ENCODE measurements around the gene DTD1.

The DTD1 gene, protein sequence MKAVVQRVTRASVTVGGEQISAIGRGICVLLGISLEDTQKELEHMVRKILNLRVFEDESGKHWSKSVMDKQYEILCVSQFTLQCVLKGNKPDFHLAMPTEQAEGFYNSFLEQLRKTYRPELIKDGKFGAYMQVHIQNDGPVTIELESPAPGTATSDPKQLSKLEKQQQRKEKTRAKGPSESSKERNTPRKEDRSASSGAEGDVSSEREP

DNA sequence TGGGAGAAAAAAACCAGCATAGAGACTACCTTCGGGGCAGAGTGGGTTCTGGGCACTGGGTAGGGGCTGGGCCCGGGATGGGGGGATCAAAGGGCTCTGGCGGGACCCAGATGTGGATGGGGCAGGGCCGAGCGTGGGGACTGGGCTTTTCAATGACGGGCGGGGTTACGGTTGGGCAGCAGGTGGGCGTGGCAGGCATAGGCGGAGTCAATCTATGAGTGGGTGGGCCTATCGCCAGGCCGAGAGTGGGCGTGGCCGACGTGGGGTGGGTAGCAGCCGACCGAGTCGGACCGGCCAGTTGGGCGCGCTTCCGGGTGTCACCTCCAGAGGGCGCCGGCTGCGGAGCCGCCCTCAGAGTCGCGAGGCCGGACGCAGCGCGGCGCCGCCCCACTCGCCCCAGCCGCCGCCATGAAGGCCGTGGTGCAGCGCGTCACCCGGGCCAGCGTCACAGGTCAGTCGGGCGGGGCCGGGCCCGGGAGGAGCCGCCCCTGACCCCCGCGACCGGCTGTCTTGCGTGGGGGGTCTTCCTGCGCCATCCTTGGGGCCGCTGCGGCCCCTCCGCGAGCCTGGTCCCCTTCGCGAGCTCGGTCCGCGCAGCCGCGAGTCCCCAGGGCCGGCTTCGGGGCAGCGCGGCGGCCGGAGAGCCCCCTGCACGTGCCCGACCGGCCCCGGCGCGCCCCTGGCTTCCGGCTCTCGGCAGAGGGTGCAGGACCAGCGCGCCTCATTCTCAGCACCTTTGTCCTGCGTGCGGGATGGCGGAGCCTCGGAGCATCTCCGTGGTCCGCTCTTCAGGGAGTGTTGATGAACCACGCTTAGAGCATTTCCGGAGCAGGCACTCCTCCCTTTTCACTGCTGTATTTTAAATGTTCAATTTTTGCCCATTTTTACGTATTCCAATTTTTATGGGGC lies at the start of gene DTD1:
DTD1 (plus strand) TSS at position 390 of the 909 bp plus-strand sequence; CDS start at position 409, 19 bp downstream.
- DNase-seq: peak; percentile 9

DNA sequence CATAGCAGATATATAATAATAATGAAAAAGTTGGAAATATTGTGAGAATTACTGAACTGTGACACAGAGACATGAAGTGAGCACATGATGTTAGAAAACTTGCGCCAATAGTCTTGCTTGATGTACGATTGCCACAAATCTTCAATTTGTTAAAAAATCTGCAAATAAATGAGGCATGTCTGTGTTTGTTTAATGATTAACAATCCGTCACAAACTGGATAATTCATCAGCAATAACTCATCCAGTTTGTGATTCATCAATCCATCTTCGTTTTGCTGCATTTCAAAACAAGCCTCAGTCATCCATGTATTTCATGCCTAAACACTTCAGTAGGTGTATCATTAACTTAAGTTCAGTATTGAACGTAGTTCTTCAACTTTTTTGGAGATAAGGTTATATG lies 46.1 kb upstream of the DTD1 start:
- no peak for DNase-seq

GRCh38 chr20:18543216-18543615 lies 44.6 kb upstream of the DTD1 start:
- DNase-seq: no peak

DNA sequence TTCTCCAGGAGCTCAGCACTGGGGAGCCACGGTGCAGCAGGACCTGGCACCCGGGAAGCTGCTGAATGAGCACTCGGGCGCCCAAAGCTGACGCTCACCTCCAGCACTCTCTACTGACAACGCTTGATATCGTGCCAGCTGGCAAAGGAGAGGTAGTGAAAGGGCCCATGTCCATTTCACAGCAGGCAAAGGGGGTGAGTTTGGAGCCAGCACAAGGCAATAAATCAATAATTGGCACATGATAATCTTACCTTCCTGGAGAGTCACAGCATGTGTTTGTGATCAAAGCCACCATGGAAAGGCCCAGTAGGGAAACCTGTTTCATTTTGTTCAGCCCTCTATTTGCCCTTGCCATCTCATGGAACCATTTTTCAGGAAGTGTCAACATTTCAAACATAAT lies 43.9 kb upstream of the DTD1 start:
- DNase-seq: no peak

DNA sequence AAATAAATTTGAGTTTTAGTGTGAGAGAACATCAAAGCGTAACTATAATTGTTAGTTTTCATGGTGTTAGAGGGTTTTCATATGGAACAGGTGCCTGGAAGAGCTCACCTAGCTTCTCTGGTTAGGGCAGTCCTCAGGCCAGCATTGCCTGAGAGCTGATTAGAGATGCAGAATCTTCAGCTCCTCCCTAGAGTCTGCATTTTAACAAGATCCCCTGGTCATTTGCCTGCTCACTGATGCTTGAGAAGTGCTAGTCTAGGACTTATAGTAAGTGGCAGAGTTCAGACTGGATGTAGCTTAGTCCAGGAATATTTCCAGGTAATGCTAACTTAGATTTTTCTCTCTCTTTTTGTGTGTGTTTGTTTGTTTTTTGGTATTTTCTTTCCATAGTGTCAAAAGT lies 42.3 kb upstream of the DTD1 start:
- no peak for DNase-seq

DNA sequence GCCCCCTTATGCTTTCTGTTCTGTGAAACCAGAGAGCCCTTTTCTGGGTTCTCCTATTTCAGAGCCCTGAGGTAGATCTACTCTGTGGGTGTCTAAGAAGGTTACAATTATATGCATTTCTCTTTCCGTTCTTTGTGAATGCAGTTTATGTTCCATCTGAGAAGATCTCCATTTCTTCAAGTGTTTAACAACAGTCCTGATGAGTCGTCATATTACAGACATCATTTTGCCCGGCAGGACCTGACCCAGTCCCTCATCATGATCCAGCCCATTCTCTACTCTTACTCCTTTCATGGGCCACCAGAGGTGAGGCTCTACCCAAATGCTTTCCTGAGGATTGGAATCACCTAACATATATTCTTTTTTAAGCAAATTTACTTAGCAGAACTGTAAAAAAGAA lies 39.4 kb upstream of the DTD1 start:
- no peak for DNase-seq

- no peak for DNase-seq
These were observed 34.1 kb upstream of the DTD1 start for GRCh38 chr20:18553746-18554145.

DNA sequence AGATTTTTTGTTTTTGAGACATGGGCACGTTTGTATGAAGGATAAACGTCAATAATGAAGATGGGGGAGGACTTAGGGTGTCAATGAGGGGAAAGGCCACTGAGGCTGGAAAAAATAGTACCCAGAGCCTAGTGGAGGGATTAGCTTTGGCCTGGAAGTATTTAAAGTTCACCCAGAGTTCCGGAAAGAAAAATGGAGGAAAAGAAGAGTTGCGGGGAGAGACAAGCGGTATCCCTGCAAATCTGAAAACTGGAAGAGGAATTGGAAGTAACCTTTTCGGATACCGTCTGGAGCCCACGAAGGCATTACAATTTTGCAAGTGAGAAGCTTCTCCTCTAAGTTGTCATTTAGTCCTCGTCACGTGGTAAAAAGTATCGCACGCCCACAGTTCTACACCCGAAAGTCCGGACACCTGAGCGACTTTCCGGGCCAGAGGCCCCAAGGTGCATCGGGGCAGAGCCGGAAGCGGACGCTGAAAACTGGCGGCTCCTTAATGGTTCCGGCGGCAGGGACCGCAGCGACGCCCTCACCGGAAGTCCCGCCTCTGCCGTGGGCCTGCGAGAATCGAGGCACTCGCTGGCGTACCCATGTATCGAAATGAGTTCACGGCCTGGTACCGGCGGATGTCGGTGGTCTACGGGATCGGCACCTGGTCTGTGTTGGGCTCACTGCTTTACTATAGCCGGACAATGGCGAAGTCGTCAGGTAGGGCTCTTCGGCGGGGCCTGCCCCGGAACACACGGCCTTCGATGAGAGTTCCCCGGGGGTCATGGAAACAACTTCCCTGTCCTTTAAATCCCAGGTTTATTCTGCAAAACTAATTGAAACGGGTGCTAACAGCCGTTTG lies 20.7 kb upstream of the DTD1 start, which contains the start of gene SMIM26:
SMIM26 (plus strand) TSS at position 541 of the 847 bp plus-strand sequence; CDS start at position 588, 47 bp downstream.
- DNase-seq: peak; percentile 2

GRCh38 chr20:18567739-18568091 lies 20.1 kb upstream of the DTD1 start:
- no peak for DNase-seq

- DNase-seq: no peak
These were observed 16.8 kb upstream of the DTD1 start for GRCh38 chr20:18571009-18571408.

- DNase-seq: no peak
These were observed 16.3 kb upstream of the DTD1 start for GRCh38 chr20:18571578-18571977.

- no peak for DNase-seq
These were observed 9.9 kb upstream of the DTD1 start for GRCh38 chr20:18577942-18578341.

GRCh38 chr20:18578581-18578980 lies 9.3 kb upstream of the DTD1 start:
- no peak for DNase-seq

DNA sequence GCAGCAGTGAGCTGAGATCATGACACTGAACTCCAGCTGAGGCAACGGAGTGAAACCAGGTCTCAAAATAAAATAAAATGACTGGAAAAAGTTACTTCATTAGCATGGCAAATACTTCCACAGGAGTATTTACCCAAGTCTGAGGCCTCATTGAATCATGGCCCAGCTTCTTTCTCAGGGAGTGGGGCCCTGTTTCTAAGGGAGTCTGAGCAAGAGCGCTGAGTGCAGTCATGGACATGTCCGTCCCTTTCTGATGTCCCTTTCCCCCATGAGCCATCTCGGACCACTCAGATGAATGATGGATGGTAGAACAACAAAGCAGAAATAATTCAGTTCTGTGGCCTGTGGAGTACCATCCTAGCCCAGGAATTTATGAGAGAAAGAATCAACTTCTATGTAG lies 7.8 kb upstream of the DTD1 start:
- no peak for DNase-seq

DNA sequence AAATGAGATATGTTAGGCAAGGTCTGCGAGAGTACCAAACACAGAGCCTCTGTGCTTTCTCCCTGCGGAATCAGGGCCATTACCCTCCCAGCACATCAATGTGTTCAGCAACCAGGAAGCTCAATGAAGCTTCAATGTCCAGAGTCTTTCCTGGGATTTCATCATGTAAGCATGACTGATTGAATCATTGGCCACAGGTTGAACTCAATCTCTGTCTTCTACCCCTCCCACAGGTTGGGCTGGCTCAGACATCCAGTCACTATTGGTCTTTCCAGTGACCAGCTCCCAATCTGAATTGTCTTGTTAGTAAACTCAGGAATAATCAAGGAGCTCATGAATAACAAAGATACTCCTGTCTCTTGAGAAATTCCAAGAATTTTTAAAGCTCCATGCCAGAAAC lies 2.7 kb upstream of the DTD1 start:
- no peak for DNase-seq

DNA sequence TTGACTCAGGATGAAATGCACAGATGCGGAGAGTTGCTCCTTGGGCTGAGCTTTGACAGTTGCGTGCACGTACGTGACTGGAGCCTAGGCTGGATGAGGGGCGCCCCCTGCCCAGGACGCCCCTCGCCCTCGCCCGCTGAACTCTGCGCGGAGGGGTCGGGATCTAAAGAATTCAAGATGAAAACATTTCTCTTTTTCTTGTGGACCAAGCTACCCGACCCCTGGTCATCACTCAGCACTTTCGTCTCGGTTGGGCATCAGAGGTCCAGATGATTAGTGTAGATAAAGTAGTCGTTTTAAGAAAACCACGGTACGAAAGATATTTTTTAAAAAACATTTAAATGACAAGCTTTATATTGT lies 700 bp downstream of the DTD1 start:
- no peak for DNase-seq

- DNase-seq: no peak
These were observed 2.3 kb downstream of the DTD1 start for GRCh38 chr20:18589941-18590674.

- DNase-seq: no peak
These were observed 8.4 kb downstream of the DTD1 start for GRCh38 chr20:18596270-18596669.

DNA sequence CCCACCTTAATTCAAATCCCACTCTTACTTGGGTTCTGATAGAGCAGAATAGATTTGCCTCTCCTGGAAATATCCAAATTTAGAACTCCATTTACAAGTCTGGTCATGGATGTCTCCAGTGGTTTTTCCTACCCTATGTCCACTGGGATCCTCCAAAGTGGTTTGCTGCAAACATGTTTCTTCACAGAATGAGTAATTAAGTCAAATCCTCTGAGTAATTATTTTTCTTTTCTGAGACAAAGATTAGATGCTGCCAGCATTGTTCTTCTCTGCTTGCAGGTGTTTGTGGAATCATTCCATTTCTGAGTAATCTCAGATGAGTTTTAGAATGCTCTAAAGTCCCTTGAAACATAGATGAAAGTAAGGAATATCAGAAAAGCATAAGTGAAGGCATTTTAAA lies 21.9 kb downstream of the DTD1 start:
- no peak for DNase-seq

- no peak for DNase-seq
These were observed 23.6 kb downstream of the DTD1 start for GRCh38 chr20:18611492-18611891.

- no peak for DNase-seq
These were observed 25.7 kb downstream of the DTD1 start for GRCh38 chr20:18613553-18613952.

DNA sequence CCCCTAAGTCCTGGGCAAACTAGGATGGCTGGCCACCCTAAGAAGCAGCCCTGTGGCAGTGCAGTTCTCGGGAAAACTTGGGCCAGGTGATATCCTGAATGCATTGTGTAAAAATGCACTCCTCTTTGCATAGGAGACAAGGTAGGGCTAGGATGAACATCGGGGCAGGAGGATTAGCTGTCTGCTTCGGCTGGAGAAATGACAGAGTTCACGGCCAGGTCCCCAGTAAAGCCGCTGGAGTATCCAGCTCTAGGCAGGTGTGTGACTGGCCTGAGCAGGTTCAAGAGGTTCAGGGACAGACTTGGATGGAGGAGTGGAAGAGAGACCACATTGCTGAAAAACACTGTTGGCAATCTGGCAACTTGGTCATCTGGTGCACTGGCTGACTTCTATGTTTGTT lies 26.4 kb downstream of the DTD1 start:
- no peak for DNase-seq
